ENCODE measurements around the gene PPP1CC.
"Not testable (repeated sequence)": the region's sequence is repeated elsewhere in the genome, so short reads cannot be mapped to it uniquely, and the experiment has no call there.

PPP1CC gene

DNA sequence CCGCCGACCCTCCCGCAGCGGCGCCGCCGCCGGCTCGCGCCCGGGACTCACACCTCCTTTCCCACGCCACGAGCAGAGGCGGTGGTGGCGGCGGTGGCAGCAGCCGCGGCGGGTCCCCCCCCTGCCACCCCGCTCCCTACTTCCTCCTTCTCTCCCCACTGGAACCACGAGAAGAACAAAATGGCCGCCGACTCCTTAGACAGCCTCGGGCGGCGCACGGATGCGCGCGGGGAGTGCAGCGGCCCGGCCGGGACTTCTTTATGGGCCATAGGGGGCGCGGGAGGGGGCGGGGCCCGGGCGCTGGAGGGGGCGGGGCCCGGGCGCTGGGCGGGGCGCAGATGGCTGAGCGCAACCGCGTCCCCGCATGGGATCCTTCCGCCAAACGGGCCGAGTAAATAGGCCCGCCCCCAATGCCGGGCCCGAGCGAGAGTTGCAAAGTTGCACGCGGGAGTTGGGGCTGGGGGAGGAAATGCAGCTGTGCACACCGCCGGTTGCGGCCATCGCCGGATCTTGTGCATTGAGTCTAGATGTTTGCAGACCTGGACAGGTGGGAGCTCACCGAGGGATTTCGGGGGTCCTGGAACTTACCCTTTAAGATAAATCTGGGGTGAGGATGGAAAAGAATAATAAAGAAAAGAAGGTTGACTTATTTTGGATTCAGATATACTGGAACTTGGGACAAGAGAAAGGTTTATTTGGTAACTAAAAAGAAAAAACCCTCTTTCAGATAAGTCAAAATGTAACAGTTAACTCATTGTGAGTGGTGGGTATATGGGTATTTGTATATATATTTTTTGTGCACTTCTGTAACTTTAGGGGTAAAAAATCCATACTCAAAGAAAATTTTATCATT is at the start of gene PPP1CC:
Gene PPP1CC, minus strand, starts transcription at position 174 of the 853 bp plus-strand sequence. CDS start 184 bp downstream, outside the sequence.
- DNase-seq: peak; percentile 79

DNA sequence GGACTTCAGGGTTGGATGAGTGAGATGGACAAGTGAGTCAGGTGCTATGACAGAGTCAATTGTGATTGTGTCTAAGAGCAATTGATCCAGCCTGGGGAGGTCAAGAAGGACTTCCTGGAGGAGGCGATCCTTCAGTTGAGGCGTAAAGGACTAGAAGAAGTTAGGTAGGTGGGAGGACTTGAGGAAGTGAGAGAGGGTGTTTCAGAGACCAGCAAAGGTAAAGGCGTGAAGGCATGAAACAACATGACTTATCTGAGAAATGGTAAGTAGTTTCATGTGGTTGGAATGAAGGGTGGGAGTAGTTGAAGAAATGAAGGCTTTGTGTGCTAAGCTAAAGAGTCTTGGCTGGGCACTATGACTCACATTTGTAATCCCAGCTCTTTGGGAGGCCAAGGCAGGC is 48.9 kb upstream of the PPP1CC start:
- DNase-seq: no peak

DNA sequence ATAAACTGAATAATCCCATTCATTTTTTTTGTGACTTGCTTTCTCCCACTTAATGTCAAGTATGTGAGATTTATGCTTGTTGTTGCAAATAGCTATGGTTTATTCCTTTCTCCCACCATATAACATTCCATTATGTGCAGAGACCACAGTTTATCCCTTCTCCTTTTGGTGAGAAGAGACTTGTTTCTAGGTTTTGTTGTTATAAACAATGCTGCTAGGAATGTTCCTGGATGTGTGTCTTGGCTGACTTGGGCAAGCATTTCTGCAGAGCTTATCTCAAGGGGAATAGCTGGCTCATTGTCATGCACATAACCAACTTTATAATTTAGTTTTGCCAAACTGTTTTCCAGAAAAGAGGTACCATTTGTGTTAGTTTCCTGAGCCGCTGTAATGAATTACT is 47.6 kb upstream of the PPP1CC start:
- DNase-seq: no peak

DNA sequence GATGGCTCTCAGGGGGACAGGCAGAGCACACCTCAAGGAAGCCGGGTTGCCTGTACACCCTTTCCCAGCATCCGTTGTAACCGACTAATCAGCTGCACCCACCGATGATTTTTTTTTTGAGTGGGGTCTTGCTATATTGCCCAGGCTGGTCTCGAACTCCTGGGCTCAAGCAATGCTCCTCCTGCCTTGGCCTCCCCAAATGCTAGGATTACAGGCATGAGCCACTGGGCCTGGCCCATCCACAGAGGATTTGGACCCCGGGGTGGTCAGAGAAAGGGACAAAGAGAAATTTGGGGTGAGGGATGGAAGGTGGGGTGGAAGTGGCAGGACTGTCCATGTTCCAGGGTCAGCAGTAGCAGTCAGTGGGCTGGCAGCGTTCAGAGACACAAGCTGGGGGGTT is 43.3 kb upstream of the PPP1CC start:
- no peak for DNase-seq

DNA sequence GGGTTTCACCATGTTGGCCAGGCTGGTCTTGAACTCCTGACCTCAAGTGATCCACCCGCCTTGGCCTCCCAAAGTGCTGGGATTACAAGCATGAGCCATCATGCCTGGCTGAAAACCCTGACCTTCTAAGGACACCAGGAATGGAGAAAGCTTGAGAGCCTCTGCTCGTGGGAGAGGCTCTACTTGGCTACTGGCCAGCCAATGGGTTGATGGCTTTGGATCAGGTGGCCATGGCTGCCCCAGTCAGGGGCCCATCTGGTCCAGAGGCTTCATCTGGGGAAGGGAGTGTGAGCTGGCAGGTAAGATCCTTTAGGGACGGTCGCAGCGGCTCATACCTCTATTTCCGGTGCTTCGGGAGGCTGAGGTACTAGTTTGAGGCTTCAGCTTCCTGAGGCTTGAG is 42.5 kb upstream of the PPP1CC start:
- no peak for DNase-seq

DNA sequence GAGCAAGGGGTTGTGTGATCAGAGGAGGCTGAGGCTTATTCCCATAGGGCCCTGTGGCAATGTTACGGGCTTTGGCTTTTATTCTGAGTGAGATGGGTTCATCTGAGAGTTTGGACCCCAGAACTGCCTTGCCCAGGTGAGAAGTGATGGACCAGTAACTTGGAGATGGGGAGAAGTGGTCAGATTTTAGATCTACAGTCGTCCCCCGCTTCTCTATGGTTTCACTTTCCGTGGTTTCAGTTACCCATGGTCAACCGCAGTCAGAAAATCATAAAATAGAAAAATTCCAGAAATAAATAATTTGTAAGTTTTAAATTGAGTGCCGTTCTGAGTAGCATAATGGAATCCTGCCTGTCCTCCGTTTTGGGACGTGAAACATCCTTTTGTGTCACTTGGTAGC is 40.2 kb upstream of the PPP1CC start:
- DNase-seq: no peak

DNA sequence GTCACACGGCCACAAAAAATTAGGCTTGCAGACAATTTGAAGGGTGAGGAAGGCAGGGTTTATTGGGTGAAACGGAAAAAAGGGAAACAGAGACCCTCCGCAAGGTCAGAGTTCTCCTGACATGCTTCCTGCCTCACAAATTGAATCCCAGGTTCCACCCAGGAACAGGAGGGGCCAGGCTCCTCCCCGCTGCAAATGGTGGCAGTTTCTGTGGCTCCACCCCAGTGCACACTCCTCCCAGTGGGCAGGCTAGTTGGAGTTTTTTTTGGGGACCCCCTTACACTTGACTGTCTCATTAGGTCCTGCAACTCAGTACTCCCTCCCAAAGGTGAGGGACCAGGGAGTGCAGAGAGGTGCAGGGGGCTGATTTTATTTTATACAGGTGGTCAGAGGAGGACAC is 39.4 kb upstream of the PPP1CC start:
- DNase-seq: no peak

DNA sequence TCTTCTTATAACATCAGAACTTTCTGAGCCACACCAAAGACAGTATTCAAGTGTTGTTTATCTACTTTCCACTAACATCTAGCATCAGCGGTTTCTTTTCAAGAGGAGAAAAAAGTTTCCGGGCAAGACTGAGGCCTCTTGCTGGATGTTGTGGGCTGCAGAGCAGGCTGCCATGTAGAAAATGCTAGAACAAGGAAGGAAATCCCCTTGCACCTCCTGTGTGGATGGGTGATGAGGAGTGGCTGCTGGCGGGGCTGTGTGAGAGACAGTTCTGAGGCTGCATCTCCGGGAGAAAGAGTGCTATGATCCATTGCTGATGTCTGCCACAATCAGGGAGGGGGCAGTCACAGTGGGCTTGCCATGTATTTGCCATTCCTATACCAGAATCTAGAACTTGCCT is 37.8 kb upstream of the PPP1CC start:
- DNase-seq: no peak

DNA sequence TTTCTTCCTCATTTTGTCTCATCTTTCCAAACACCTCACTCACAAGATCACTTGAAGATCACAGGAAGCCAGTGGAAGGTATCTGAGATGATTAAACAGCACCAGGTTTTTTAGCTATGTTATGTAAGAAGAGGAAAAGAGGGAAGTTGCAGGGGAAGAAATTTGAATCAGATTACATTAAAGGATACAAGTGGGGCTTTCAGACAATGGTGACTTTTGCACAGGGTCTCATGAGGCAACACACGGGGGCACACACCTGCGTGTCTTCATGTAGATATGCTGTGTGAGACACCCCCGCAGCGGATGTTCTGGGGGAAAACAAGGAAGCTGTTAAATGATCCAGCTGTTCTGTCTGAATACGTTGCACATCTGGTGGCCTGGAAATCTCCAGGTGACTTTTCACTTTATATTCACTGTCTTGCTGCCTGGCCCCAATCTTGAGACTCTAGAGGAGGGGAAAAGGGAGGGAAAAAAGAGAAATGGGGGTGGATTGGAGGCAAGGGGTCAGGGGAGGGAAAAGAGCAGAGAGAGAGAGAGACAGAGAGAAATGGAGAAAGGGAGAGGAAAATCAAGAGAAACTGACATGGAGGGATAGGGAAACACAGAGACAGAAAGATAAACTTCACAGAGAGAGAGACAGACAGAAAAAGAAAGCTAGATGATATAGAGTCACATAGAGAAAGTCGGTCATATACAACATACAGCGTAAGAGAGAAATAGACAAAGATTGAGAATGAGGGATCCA is 36.3 kb upstream of the PPP1CC start:
- no peak for DNase-seq

DNA sequence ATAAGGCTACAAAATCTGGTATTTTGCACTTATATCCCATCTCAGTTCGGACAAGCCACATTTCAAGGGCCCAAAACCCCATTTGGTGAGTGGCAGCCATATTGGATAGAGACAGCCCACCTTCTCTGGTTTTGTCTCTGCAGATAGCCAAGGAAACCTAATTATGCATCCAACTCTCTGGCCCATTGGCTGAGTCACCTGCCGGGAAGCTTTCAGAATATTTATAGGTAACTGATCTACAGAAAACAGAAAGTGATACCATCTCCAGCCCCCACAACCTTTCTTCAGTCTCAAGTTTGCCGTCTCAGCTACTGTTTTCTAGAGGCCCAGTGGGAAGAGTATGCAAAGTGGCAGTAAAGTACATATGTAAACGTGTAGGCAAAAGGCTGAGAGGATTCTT is 33.7 kb upstream of the PPP1CC start:
- no peak for DNase-seq

DNA sequence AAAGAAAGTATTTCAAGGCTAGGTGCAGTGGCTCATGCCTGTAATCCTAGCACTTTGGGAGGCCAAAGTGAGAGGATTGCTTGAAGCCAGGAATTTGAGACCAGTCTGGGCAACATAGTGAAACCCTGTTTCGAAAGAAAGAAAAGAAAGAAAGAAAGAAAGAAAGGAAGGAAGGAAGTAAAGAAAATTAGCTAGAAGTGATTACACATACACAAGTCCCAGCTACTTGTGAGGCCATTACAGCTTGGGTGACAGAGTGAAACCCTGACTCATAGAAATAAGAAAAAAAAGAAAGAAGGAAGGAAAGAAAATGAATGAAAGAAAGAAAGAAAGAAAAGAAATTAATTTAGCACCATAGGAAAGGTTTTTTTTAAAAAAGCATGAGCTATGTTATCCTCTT is 33.3 kb upstream of the PPP1CC start:
- no peak for DNase-seq

DNA sequence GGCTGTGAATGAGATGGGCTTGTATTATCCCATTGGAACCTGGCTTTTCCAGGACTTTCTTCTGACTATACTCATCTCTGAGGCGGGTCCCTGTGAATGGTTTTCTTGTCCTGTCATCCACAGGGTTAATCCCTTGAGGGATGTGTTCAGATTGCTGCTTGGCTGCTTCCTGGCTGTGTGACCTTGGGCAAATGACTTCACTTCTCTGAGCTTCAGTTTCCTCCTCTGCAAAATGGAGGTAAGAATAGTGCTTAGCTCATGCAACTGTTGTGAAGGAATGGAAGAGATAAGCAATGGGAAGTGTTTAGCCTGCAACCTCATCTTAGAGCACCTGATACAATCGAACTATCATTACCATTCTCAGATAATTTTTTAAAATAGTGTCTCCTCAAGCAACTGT is 32.1 kb upstream of the PPP1CC start:
- no peak for DNase-seq

DNA sequence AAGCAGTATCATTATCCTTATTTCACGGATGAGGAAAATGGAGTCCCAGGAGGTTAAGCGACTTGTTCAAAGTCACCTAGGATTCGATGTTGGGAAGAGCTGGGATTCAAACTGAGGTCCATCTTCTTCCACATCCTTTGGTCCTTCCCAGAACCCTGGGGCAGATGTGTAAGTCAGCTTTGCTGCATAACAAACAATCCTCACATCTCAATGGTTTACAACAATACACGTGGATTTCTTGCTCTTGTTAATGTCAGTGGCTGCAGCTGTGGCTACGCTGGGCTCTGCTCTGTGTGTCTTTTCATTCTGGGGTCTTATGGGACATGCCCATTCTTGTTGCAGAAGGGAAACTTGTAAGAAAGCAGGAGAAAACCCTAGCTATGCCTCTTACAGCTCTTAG is 26.3 kb upstream of the PPP1CC start:
- no peak for DNase-seq

DNA sequence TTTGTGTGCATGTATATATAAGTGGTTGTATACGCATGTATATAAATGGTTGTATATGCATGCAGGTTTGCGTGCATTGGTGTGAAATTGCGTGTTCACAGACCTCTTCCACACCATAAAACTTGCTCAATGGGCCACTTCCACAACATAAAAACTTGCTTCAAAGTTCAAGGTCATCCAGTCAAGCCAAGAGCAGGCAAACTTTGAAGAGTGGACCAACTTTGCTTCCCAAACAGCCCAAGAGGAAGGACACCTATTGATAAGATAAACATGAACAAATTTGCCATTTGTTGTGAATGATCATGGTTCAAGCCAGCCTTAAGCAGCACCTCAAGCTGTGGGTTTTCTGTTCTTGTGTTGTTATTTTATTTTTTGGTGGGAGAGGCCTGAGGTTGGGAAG is 25.2 kb upstream of the PPP1CC start:
- no peak for DNase-seq

DNA sequence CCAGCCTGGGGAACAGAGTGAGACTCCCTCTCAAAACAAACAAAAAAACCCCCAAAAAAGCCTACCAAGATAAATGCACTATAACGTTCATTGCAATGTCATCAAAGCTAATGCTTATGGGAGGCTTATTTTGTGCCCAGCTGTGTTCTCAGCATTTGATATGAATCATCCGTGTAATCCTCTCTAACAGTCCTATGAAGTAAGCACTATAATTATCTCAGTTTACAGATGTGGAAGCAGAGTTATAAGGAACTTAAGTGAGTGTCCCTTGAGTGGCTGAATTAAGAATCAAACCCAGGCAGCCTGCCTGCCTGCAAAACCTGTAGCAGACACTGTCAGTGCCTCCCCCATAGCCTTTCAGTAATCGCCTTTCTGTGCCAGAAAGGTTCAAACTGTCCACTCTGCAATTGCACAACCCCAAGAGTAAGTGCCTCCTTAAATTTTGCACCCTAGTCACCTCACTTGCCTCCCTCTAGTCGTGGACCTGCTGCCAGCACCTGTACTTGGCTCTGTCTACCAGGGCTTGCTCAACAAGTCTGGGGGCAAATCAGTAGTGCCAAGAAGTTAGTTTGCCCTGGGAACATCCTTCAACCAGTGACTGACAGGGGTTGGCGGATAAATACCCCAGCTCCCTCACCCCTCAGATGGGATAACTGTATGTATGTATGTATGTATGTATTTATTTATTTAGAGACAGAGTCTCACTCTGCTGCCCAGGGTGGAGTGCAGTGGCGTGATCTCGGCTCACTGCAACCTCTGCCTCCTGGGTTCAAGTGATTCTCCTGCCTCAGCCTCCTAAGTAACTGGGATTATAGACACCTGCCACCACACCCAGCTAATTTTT is 23.8 kb upstream of the PPP1CC start:
- DNase-seq: no peak

DNA sequence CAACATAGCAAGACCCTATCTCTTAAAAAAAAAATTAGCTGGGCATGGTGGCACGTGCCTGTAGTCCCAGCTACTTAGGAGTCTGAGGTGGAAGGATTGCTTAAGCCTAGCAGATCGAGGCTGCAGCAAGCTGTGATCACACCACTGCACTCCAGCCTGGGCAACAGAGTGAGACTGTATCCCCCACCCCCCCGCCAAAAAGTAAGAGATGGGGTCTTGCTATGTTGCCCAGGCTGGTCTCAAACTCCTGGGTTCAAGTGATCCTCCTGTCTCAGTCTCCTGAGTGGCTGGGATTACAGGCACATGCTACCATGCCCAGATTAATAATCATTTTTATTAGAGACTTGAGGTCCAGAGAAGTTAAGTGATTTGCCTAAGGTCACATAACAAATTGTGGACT is 22.9 kb upstream of the PPP1CC start:
- DNase-seq: not testable (repeated sequence)

DNA sequence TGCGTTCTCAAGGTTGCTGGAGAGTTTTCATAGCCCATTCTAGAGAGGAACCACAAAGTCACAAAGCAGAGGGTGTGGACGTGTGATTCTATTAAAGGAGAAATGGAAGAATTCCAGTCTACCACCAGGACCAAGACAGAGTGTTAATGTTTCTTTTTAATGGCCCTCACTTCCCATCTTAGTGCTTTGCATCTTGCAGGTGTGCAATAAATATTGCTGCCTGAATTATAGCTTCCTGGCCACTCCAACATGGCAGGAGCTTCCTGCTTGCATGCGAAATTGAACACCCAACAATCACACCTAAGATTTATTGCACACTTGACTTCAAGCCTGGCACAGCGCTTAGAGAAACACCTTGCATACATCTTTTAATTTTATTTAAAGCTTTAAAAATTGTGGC is 22.4 kb upstream of the PPP1CC start:
- DNase-seq: no peak

DNA sequence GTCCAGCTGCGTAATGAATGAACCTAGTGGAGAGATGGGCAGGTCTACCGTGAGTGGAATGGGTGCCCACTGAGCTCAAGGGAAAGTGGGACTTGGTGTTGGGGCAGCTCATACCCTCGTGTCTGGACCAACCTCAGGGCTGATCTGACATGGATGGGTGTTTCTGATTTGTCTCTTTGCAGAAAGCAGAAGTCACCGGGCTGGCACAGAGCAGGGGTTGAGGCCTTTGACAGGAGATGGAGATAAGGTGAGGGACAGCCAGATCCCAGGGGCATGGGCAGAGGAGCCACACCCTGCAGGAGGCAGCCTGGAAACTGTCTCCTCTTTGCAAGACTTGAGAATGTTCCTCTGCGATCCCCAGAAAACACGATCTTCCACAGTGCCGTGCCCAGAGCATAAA is 20.9 kb upstream of the PPP1CC start:
- DNase-seq: no peak

DNA sequence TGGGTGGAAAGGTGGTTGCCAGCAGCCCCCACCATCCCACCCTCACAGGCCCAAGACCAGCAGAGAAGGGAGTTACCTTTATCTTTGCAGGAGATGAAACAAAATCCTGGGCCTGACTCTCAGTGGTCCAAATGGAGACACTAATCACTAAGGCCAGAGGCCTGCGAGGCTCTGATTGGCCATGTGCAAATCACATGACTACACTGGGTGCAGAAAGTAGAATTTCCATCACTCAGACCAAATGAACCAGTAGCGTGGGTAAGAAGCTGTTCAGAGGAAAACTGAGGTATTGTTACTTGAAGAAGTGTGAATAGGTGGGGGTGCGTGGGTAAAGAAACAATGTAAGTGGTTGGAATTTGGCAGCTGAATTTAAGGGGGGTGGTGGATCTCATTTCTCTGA is 20.2 kb upstream of the PPP1CC start:
- no peak for DNase-seq

DNA sequence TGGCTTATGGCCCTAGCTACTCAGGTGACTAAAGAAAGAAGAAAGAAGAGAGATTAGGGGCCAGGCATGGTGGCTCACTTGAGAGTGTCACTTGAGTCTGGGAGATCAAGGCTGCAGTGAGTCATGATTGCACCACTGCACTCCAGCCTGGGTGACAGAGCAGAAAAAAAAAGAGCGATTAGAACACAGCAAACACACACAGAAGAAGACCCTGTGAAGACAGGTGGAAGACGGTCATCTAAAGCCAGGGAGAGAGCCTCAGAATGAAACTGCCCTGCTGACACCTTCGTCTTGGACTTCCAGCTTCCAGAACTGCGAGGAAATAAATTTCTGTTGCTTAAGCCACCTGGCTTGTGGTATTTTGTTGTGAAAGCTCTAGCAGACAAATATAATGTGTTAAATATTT is 17.5 kb upstream of the PPP1CC start:
- DNase-seq: no peak

DNA sequence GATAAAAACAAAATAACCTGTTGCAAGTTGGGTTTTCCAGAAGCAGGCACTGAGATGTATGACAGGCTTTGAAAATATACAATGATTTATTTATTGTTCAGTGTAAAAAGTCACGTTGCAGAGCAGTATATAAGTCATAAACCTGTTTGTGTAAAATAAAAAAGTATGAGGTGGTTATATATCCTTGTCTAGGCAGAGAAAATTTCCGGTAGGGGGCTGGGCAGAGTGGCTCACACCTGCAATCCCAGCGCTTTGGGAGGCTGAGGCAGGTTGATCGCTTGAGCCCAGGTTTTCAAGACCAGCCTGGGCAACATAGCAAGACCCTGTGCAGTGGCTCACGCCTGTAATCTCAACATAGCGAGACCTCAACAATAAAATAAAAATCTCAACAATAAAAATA is 16.2 kb upstream of the PPP1CC start:
- DNase-seq: no peak

DNA sequence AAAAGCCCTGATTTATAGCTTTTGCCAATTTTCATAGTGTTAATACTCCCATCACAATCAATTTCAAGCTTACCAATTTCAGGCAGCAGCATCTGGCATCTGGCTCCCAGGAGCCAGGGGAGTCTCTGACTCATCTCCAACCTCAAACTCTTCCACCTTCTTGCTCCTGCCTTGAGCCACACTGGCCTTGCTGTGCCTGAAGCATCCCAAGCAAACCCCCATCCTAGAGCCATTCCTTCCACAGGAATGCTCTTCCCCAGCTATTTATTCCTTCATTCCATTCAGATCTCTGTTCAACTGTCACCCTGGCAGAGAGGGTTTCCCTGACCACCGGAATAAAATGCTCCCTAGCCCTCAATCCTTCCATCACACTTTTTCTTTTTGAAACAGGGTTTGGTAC is 13.9 kb upstream of the PPP1CC start:
- no peak for DNase-seq

DNA sequence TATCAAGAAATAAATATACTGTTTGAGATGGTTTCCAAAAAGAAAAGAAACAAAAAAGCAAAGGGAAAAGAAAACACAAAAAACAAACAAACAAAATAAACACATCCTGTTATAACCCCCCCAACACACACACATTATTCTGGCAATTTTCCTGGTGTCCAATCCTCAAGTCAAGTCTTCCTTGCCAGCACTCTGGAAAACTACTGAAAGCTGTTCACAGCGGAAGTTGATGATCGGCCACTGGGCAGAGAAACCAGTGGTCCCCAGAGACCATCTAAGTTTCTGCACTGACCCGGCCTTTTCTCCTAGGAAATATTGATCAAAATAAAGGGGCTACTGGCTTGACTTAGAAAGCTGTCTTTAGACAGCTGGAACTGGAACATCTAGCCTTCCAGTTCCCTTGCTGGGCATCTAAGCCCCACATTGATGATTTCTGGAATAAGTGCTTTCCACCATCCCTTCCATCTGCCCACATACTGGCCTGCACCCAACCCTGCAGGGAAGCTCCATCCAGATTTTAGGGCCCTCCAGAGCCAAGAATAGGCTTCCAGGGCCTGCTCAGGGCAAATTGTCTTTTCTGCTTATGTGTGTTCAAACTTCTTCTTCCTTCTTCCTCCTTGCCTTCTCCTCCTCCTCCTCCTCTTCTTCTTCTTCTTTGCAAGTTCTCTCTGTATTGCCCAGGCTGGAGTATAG is 11.6 kb upstream of the PPP1CC start:
- no peak for DNase-seq

Data from NCI-H526 treated with DMSO at 0.1 percent for 48 hours (cell line).